Kidney epithelial cell (primary cell): ENCODE data around the gene TEKT5. TPM values are rescaled to one million over a fixed set of nuclear protein-coding genes. Genes with fewer than 3 reads are reported as not detected.

Experiments used
- DNase-seq: peaks from one replicate; pipeline ENCODE4 v3.0.0-alpha.2; 2010; ENCODE audit warnings: low read depth
- H3K27me3 ChIP-seq: 2 replicates; pipeline ENCODE4 v1.6.0; 2011; ENCODE audit warnings: low read length; ENCODE audit not compliant: control insufficient read depth, insufficient read depth
- H3K36me3 ChIP-seq: 2 replicates; pipeline ENCODE4 v1.5.1; 2011; ENCODE audit warnings: low read length; ENCODE audit not compliant: control insufficient read depth, insufficient read depth
- H3K4me3 ChIP-seq: 2 replicates; pipeline ENCODE4 v1.5.1; 2011; ENCODE audit warnings: low read depth, mild to moderate bottlenecking, control low read depth, low read length
- CTCF ChIP-seq: IDR thresholded peaks from 2 replicates; pipeline ENCODE4 v1.5.1; 2011; ENCODE audit warnings: mild to moderate bottlenecking, moderate library complexity, low read length, control low read depth, inconsistent platforms; ENCODE audit not compliant: insufficient read depth, poor library complexity, severe bottlenecking
- total RNA-seq: library from RNA; depleted of rRNA; stranded (reverse); fragments of >200 nt; gene quantifications from 2 replicates; pipeline ENCODE4 v1.2.3, GENCODE V29; 2015

Gene TEKT5
- total RNA-seq, 1 donor from 2014 or later: 0.04 TPM

- TF ChIP-seq CTCF: no peak
- Histone ChIP-seq H3K27me3 (no peaks in the 10 kb centered on the region), H3K4me3 (no peak overlapping the region), H3K36me3 (no peaks in the 10 kb centered on the region)
- no peak for DNase-seq
These were observed 45.5 kb upstream of the TEKT5 start for GRCh38 chr16:10740000-10740844.

- no peak overlapping the region for H3K4me3 ChIP-seq
- H3K36me3 ChIP-seq: no peaks in the 10 kb centered on the region
- peak; percentile 32 for DNase-seq
- TF ChIP-seq CTCF: no peak
- no peaks in the 10 kb centered on the region for H3K27me3 ChIP-seq
These were observed 43.7 kb upstream of the TEKT5 start for GRCh38 chr16:10738231-10739077.

DNA sequence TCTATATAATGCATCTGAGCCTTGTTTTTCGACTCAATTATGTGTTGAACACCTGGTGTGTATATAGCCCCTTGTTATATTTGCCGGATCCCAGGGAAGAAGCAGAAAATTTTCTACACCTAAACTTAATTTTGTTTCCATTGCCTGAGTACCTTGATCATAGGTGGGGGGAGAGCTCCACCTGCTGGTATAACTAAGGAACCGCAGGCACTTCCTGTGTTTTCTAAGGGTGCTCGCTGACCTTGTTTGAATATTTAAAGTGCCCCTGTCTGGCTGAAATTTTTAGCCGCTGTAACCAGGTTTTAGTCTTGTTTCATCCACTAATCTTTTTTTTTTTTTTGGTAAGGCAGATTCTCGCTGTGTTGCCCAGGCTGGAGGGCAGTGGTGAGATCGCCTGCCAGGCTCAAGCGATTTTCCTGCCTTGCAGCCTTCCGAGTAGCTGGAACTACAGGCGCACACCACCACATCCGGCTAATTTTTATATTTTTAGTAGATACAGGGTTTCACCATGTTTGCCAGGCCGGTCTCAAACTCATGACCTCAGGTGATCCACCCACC is 42.4 kb upstream of the TEKT5 start:
- Histone ChIP-seq H3K4me3 (no peak overlapping the region), H3K27me3 (no peaks in the 10 kb centered on the region), H3K36me3 (no peaks in the 10 kb centered on the region)
- DNase-seq: no peak
- peak; percentile 90 for TF ChIP-seq CTCF

GRCh38 chr16:10731790-10732189 is 37.1 kb upstream of the TEKT5 start:
- no peaks in the 10 kb centered on the region for H3K27me3 ChIP-seq
- H3K36me3 ChIP-seq: no peaks in the 10 kb centered on the region
- DNase-seq: no peak
- TF ChIP-seq CTCF: no peak
- no peak overlapping the region for H3K4me3 ChIP-seq

DNA sequence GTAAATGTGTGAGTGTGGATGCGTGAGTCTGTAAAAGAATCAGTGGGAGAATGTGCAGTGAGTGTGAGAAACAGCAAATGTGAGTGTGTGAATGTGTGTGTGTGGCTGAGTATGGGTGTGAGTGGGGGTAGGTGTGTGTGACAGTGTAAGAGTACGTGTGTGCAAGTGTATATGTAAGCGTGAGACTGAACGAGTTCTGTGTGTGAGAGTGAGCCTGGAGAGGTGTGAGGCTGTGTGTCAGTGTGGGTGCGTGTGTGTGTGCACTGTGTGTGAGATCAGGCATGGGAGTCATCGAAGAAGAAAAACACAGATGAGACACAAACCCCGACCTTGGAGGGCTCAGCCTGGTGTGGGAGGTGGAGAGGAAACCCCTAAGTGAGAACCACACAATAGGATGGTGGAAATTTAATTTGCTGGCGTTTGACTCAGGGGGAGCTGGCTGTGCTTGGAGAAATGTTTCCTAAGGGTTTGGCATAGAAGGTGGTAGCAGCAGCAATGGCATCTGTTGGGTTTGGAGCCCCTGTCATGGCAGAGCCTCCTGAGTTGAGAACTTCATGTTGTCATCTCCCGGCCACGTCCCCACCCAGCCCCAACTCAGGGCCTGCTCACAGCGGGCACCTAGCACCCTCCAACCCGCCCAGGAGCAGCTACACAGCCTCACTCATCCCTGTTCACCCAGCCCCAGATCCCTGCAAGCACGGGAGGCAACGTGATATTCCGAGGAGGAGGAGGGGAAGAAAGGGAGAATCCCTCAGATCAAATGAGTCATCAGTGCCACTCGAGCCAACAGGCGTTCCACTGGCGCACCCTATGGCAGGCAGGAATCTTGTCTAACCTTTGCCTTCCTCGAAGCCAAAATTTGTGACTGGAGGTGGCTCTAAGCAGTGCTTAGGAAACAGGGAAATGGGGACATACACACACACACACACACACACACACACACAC is 34.6 kb upstream of the TEKT5 start:
- Histone ChIP-seq H3K36me3 (no peaks in the 10 kb centered on the region), H3K4me3 (no peak overlapping the region), H3K27me3 (no peaks in the 10 kb centered on the region)
- peak; percentile 17 for TF ChIP-seq CTCF
- DNase-seq: no peak
